Activated effector memory CD4-positive, alpha-beta T cell treated with anti-CD3 and anti-CD28 coated beads, Interleukin-2, amount 50 U/mL, for 16 hours (primary cell): ENCODE data around the gene NPIPB5.
"Not testable (repeated sequence)": the region's sequence is repeated elsewhere in the genome, so short reads cannot be mapped to it uniquely, and the experiment has no call there.

Experiments used
- DNase-seq: peaks from one replicate; pipeline ENCODE4 v3.0.0-alpha.2; 2020

The NPIPB5 gene

GRCh38 chr16:22510591-22510990 is at the start of gene NPIPB5:
Gene NPIPB5 (plus strand): TSS chr16:22510891. CDS start chr16:22513802, 2,911 bp downstream.
- DNase-seq: not testable (repeated sequence)

GRCh38 chr16:22468846-22469245 is 41.8 kb upstream of the NPIPB5 start:
- peak; percentile 4 for DNase-seq

- peak; percentile 33 for DNase-seq
These were observed 27.3 kb downstream of the NPIPB5 start for GRCh38 chr16:22537996-22538395.

GRCh38 chr16:22544809-22545208 is 34.1 kb downstream of the NPIPB5 start:
- not testable (repeated sequence) for DNase-seq

- DNase-seq: not testable (repeated sequence)
These were observed 35.9 kb downstream of the NPIPB5 start for GRCh38 chr16:22546630-22547029.

- DNase-seq: peak; percentile 27
These were observed 36.6 kb downstream of the NPIPB5 start for GRCh38 chr16:22547170-22547765.

- not testable (repeated sequence) for DNase-seq
These were observed 39.2 kb downstream of the NPIPB5 start for GRCh38 chr16:22549853-22550252.

- DNase-seq: peak; percentile 22
These were observed 40.5 kb downstream of the NPIPB5 start for GRCh38 chr16:22551143-22551542.

- DNase-seq: peak; percentile 31
These were observed 41.0 kb downstream of the NPIPB5 start for GRCh38 chr16:22551651-22552050.

GRCh38 chr16:22556759-22557158 is 46.1 kb downstream of the NPIPB5 start:
- DNase-seq: not testable (repeated sequence)
